RKO (cell line): ENCODE results near the gene ACMSD.

ENCODE experiments used
- DNase-seq: peaks from one replicate; pipeline ENCODE4 v3.0.0-alpha.2; 2016; ENCODE audit warnings: low spot score

Gene ACMSD

GRCh38 chr2:134949981-134950708 lies 111.7 kb downstream of the ACMSD start:
- no peak for DNase-seq

- no peak for DNase-seq
These were observed 112.5 kb downstream of the ACMSD start for GRCh38 chr2:134950886-134951285.
